Lung (tissue), 12 donors: ENCODE results near the gene CCZ1B. TPM values are rescaled to one million over a fixed set of nuclear protein-coding genes. Genes with fewer than 3 reads are reported as not detected.
"Not testable (repeated sequence)": the region's sequence is repeated elsewhere in the genome, so short reads cannot be mapped to it uniquely, and the experiment has no call there.

ENCODE experiments used
- ATAC-seq: fragments of 200-7000 bp; cut with Tn5 transposase; one replicate; pipeline ENCODE4 v1.9.1; 2020; ENCODE audit warnings: moderate number of reproducible peaks; ENCODE audit not compliant: insufficient read depth, low FRiP score
- DNase-seq, 3 donors: peaks; one replicate each; pipeline ENCODE4 v3.0.0-alpha.2; 2013 to 2017
- H3K27ac ChIP-seq, 2 donors: one replicate each; pipeline ENCODE4 v1.5.1; 2013; ENCODE audit warnings: mild to moderate bottlenecking in 2 of 2, moderate library complexity in 2 of 2, control low read depth in 1 of 2, inconsistent platforms in 1 of 2, low read depth in 1 of 2, low read length in 1 of 2
- H3K27me3 ChIP-seq, 3 donors: one replicate each; pipeline ENCODE4 v1.5.1; 2013; ENCODE audit warnings: low read length in 2 of 3; ENCODE audit not compliant: control insufficient read depth in 3 of 3, insufficient read depth in 3 of 3
- H3K36me3 ChIP-seq, 4 donors: one replicate each; pipeline ENCODE4 v1.5.1; 2013; ENCODE audit warnings: low read length in 4 of 4, mild to moderate bottlenecking in 1 of 4, moderate library complexity in 1 of 4; ENCODE audit not compliant: control insufficient read depth in 4 of 4, insufficient read depth in 4 of 4
- H3K4me1 ChIP-seq, 5 donors: one replicate each; pipeline ENCODE4 v1.5.1; 2013; ENCODE audit warnings: low read length in 5 of 5, mild to moderate bottlenecking in 2 of 5, moderate library complexity in 1 of 5; ENCODE audit not compliant: control insufficient read depth in 5 of 5, insufficient read depth in 5 of 5
- H3K4me3 ChIP-seq: one replicate; pipeline ENCODE4 v1.5.1; 2013; ENCODE audit warnings: mild to moderate bottlenecking, control low read depth, moderate library complexity
- H3K9ac ChIP-seq, 2 donors: one replicate each; pipeline ENCODE4 v1.5.1; 2013; ENCODE audit warnings: low read length in 2 of 2, control low read depth in 1 of 2; ENCODE audit not compliant: insufficient read depth in 1 of 2
- H3K9me3 ChIP-seq, 4 donors: one replicate each; pipeline ENCODE4 v1.5.1; 2013; ENCODE audit warnings: low read length in 3 of 4, mild to moderate bottlenecking in 1 of 4, moderate library complexity in 1 of 4; ENCODE audit not compliant: control insufficient read depth in 4 of 4, insufficient read depth in 3 of 4
- WGBS, 2 donors: extraction: QIAGEN DNeasy Blood & Tissue Kit; methylation state at CpG; one replicate each; pipeline ENCODE4 v1.1.7; 2013; 5-methylcytosine and 5-hydroxymethylcytosine counted together
- polyA plus RNA-seq, 2 donors: library from polyadenylated mRNA; stranded (reverse); fragments of 200-250 nt; gene quantifications; one replicate each; pipeline ENCODE4 v1.2.1, GENCODE V29; 2013
- total RNA-seq, 2 donors: library from RNA; depleted of rRNA in 1 of 2; stranded (reverse); fragments of >200 nt in 1 of 2; gene quantifications; one replicate each; pipeline ENCODE4 v1.2.1, GENCODE V29; 2014 to 2021
- TF ChIP-seq, protein P1 (sequence below): IDR thresholded peaks from 2 replicates; pipeline ENCODE4 v1.5.1; 2012; ENCODE audit warnings: mild to moderate bottlenecking; ENCODE audit errors: control extremely low read depth, extremely low read depth
- donor health status: control.
- donor health status: control.
- donor health status: Bipolar disorder and iron deficiency.
- donor health status: healthy.
- donor health status: DM: yes; HTN: yes; CAD: no.

The CCZ1B gene
- total and polyA plus RNA-seq, 4 donors: 19.5 to 66.1 (median 45.1) TPM

DNA sequence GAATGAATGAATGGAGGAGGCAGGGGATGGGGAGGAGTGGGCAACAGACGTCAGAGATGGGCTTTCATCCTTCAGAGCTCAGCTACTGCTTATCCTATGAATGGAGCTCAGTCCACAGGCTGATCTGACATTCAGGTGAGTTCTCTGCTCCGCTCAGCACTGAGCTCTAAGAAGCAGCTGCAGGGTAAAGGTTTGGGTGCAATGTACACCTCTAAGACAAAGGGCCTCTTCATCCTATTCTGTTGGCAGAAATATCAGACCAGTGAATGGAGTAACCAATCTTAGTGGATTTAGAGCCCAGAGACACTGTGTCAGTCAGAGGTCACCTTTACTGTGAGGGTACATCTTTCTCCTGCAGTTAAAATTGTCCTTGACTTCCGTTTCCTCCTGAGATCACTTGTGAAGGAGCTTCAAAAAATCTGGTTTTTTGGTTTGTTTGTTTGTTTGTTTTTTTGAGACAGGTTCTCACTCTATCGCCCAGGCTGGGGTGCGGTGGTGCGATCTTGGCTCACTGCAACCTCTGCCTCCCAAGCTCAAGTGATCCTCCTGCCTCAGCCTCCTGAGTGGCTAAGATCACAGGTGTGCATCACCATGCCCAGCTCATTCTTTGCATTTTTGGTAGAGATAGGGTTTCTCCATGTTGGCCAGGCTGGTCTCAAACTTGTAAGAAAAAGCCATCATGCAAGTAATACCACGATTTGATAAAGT, 5.1 kb upstream of the CCZ1B start:
- no peak overlapping the region for H3K27ac ChIP-seq
- peaks cover 0 to 21% (median 3%) of the 10 kb centered on the region in 3 donors for H3K27me3 ChIP-seq
- 75 to 84% methylated on average over 7 of the region's 7 CpGs for WGBS, 2 donors
- peaks cover 0 to 3% (median 0%) of the 10 kb centered on the region in 4 donors for H3K9me3 ChIP-seq
- no peak overlapping the region for H3K4me3 ChIP-seq
- TF ChIP-seq, protein P1, sequence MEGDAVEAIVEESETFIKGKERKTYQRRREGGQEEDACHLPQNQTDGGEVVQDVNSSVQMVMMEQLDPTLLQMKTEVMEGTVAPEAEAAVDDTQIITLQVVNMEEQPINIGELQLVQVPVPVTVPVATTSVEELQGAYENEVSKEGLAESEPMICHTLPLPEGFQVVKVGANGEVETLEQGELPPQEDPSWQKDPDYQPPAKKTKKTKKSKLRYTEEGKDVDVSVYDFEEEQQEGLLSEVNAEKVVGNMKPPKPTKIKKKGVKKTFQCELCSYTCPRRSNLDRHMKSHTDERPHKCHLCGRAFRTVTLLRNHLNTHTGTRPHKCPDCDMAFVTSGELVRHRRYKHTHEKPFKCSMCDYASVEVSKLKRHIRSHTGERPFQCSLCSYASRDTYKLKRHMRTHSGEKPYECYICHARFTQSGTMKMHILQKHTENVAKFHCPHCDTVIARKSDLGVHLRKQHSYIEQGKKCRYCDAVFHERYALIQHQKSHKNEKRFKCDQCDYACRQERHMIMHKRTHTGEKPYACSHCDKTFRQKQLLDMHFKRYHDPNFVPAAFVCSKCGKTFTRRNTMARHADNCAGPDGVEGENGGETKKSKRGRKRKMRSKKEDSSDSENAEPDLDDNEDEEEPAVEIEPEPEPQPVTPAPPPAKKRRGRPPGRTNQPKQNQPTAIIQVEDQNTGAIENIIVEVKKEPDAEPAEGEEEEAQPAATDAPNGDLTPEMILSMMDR: no peak
- ATAC-seq: no peak
- H3K36me3 ChIP-seq: no peaks in the 10 kb centered on the region
- no peaks in the 10 kb centered on the region for H3K4me1 ChIP-seq
- H3K9ac ChIP-seq: no peak overlapping the region
- DNase-seq: no peak

DNA sequence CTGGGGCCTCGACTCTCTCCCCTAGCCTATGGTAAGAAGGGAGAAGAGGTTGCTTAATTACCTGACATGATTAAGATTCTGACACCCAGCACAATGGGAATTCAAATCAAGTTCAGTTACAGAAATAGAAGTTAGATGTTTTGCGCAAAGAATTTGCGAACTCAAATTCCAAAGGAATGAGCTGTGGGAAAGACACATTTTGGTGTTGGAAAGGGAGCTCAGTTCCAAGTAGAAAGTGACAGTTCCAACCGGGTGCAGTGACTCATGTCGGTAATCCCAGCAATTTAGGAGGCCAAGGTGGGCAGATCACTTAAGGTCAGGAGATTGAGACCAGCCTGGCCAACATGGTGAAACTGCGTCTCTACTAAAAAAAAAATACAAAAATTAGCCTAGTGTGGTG, 4.0 kb upstream of the CCZ1B start:
- not testable (repeated sequence) for H3K4me3 ChIP-seq, DNase-seq, H3K4me1 ChIP-seq, ATAC-seq, H3K27ac ChIP-seq, H3K9ac ChIP-seq, H3K36me3 ChIP-seq, H3K9me3 ChIP-seq
- H3K27me3 ChIP-seq: peaks cover 0 to 21% (median 3%) of the 10 kb centered on the region in 3 donors
- WGBS, 2 donors: 79 to 83% methylated on average over 6 of the region's 6 CpGs

DNA sequence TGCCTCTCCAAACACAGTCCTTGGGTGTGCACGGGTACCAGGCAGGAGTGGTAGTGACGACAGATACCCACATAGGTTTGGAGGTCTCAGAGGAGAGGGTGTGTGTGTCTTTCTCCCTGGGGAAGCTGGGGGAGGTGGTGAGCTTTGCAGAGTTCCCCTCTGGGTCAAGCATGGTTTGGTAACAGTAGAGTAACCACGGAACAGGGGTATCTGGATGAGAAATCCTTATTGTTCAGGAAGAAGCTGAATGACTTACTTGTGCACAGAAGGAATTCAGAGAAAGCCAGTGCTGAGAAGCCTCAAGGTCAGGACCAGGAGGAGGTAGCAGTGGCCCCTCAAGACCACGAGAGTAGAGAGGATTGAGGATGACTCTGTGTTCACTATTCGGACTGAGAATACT, 3.5 kb upstream of the CCZ1B start:
- DNase-seq, H3K36me3 ChIP-seq, H3K4me1 ChIP-seq, ATAC-seq, H3K27ac ChIP-seq, H3K4me3 ChIP-seq, H3K9ac ChIP-seq, H3K9me3 ChIP-seq: not testable (repeated sequence)
- H3K27me3 ChIP-seq: peaks cover 0 to 21% (median 3%) of the 10 kb centered on the region in 3 donors
- 66 to 70% methylated on average over 3 to 5 of the region's 5 CpGs for WGBS, 2 donors

GRCh38 chr7:6827180-6827579, 1.1 kb upstream of the CCZ1B start:
- H3K9me3 ChIP-seq, H3K4me3 ChIP-seq, H3K36me3 ChIP-seq, H3K27ac ChIP-seq, ATAC-seq, H3K4me1 ChIP-seq, H3K9ac ChIP-seq: not testable (repeated sequence)
- 57 to 61% methylated on average over 8 to 12 of the region's 12 CpGs for WGBS, 2 donors
- H3K27me3 ChIP-seq: peaks cover 0 to 11% (median 3%) of the 10 kb centered on the region in 3 donors
- peak; percentile 11 to 48 (median 14) for DNase-seq

DNA sequence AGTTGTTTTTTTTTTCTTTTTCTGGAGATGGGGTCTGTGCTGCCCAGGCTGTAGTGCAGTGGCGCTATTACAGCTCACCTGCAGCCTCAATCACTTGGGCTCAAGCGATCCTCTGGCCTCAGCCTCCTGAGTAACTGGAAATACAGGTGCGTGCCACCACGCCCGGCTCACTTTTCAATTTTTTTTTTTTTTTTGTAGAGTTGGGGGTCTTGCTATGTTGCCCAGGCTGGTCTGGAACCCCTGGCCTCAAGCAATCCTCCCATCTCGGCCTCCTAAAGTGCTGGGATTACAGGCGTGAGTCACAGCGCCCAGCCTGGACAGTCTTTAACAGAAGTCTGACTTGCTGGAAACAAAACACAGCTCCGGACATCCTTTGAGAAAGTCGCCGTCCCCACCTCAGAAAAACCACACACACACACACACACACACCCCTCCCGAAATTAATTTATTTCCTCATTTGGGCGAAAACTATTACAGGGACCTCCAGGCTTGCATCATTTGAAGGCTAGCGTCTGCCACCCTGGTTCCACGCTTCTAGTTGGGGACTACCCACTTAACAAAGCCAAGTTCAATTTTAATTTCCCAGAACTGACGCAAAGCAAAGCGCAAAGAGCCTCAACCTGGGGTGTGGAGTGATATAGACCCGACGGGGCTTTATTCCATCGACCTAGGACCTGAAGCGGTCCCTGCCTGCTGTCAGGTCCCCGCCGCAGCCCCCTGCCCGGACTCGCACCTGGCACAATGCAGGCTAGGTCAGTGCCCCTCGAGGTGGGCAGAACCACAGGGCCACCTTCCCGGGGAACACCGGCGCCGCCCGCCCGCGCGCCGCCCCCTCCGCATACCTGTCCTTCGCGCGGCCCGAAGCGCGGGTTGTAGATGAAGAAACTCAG, 594 bp downstream of the CCZ1B start:
- not testable (repeated sequence) for DNase-seq, H3K27me3 ChIP-seq, H3K9me3 ChIP-seq, H3K36me3 ChIP-seq, H3K27ac ChIP-seq, H3K9ac ChIP-seq, H3K4me3 ChIP-seq, H3K4me1 ChIP-seq
- 0 to 41% methylated on average over 3 to 9 of the region's 42 CpGs for WGBS, 2 donors
- ATAC-seq: peak; percentile 53

DNA sequence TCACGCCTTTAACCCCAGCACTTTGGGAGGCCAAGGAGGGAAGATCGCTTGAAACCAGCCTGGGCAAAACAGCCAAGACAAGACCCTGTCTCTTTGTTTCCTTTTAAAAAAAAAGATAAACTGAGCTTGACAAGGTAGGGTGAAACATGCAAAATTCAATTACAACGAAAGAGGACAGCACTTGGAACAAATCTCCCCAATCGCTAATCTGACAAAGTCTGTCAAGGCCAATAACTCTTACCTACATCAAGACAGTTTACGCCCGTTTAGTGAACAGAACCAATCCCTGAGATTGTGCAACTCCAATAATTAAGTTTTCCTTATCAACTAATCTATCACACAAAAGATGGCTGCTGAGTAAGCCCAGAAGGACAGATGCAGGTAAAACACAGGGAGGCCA, 4.5 kb downstream of the CCZ1B start:
- not testable (repeated sequence) for H3K36me3 ChIP-seq, H3K9ac ChIP-seq, ATAC-seq, H3K4me1 ChIP-seq, H3K27ac ChIP-seq, DNase-seq, H3K27me3 ChIP-seq, H3K9me3 ChIP-seq, H3K4me3 ChIP-seq
- 91 to 93% methylated on average over 5 to 6 of the region's 6 CpGs for WGBS, 2 donors

- H3K36me3 ChIP-seq, ATAC-seq, DNase-seq, H3K27me3 ChIP-seq, H3K4me1 ChIP-seq, H3K27ac ChIP-seq, H3K4me3 ChIP-seq, H3K9ac ChIP-seq, H3K9me3 ChIP-seq: not testable (repeated sequence)
- 94 to 95% methylated on average over 5 to 7 of the region's 7 CpGs for WGBS, 2 donors
These were observed 10.6 kb downstream of the CCZ1B start for GRCh38 chr7:6815470-6815869.
